PC-3 (cell line): Measurements from ENCODE around the gene KCTD15.

Experiments used
- EZH2 ChIP-seq: fragments of 300-600 bp; sonication (generic); IDR thresholded peaks from one replicate; pipeline ENCODE4 v1.6.1; 2017; ENCODE audit warnings: antibody characterized with exemption, mild to moderate bottlenecking, low read length; ENCODE audit not compliant: unreplicated experiment
- EZH2phosphoT487 ChIP-seq: fragments of 300-600 bp; sonication (generic); IDR thresholded peaks from 2 replicates; pipeline ENCODE4 v1.6.1; 2018; ENCODE audit warnings: mild to moderate bottlenecking, antibody characterized with exemption, low read length, borderline replicate concordance
- TF ChIP-seq, protein P1 (sequence below): fragments of 300-600 bp; sonication (generic); conservative IDR thresholded peaks from 2 replicates; pipeline ENCODE4 v1.5.1; 2017; ENCODE audit warnings: antibody characterized with exemption, low read depth, mild to moderate bottlenecking, low read length

DNA sequence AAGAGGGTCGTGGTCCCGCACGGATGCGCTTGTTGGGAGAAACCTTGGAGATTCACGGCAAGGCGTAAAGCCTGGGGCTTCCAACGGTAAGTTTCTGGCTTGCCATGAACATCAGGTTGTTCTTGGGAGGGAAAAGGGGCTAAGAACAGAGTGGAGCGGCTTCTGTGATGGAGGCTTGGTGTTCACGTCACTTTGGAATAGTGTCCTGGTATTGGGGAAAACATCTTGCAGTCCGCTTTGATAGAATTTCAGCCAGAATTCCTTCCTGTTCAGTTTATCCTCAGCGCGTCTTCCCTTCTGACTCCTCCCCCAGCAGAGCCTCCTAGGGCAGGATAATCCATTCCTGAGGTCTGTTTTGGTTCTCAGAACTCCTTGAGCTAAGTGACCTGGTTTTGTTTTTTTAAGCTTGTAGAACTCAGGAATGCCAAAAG, 2.0 kb downstream of the KCTD15 start:
- TF ChIP-seq EZH2phosphoT487 (no peak), EZH2 (no peak)
- TF ChIP-seq, protein P1, sequence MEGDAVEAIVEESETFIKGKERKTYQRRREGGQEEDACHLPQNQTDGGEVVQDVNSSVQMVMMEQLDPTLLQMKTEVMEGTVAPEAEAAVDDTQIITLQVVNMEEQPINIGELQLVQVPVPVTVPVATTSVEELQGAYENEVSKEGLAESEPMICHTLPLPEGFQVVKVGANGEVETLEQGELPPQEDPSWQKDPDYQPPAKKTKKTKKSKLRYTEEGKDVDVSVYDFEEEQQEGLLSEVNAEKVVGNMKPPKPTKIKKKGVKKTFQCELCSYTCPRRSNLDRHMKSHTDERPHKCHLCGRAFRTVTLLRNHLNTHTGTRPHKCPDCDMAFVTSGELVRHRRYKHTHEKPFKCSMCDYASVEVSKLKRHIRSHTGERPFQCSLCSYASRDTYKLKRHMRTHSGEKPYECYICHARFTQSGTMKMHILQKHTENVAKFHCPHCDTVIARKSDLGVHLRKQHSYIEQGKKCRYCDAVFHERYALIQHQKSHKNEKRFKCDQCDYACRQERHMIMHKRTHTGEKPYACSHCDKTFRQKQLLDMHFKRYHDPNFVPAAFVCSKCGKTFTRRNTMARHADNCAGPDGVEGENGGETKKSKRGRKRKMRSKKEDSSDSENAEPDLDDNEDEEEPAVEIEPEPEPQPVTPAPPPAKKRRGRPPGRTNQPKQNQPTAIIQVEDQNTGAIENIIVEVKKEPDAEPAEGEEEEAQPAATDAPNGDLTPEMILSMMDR = no peak
